Loucy (cell line): ENCODE data around the gene MLLT10.

ENCODE experiments used
- H2AFZ ChIP-seq: fragments of 200-600 bp; sonication (generic); 2 replicates; pipeline ENCODE4 v1.6.0; 2016; ENCODE audit warnings: antibody characterized with exemption, mild to moderate bottlenecking, low read length, moderate library complexity
- H3F3A ChIP-seq: fragments of 200-600 bp; 2 replicates; pipeline ENCODE4 v1.6.0; 2016; ENCODE audit warnings: antibody characterized with exemption, low read depth, mild to moderate bottlenecking
- H3K27me3 ChIP-seq: fragments of 200-600 bp; sonication (generic); 2 replicates; pipeline ENCODE4 v1.6.1; 2014; ENCODE audit warnings: low read length, mild to moderate bottlenecking; ENCODE audit not compliant: insufficient read depth, poor library complexity, severe bottlenecking
- H3K36me3 ChIP-seq: fragments of 200-600 bp; sonication (generic); 2 replicates; pipeline ENCODE4 v1.6.1; 2016; ENCODE audit warnings: low read length; ENCODE audit not compliant: insufficient read depth
- H3K4me1 ChIP-seq: fragments of 200-600 bp; sonication (generic); 2 replicates; pipeline ENCODE4 v1.5.1; 2014; ENCODE audit warnings: low read length, mild to moderate bottlenecking; ENCODE audit not compliant: insufficient read depth, poor library complexity, severe bottlenecking
- H3K4me2 ChIP-seq: fragments of 200-600 bp; sonication (generic); 2 replicates; pipeline ENCODE4 v1.6.0; 2014; ENCODE audit warnings: antibody characterized with exemption, low read length, low read depth, mild to moderate bottlenecking; ENCODE audit not compliant: poor library complexity, severe bottlenecking
- H3K4me3 ChIP-seq: fragments of 200-600 bp; sonication (generic); 2 replicates; pipeline ENCODE4 v1.5.1; 2014; ENCODE audit warnings: low read length, mild to moderate bottlenecking, mixed read lengths; ENCODE audit not compliant: poor library complexity, severe bottlenecking
- H3K79me2 ChIP-seq: fragments of 200-600 bp; sonication (generic); 2 replicates; pipeline ENCODE4 v1.6.1; 2014; ENCODE audit warnings: low read length; ENCODE audit not compliant: insufficient read depth
- H3K9ac ChIP-seq: fragments of 200-600 bp; sonication (generic); 2 replicates; pipeline ENCODE4 v1.6.0; 2014; ENCODE audit warnings: mild to moderate bottlenecking, low read depth, low read length, moderate library complexity; ENCODE audit not compliant: poor library complexity, severe bottlenecking
- H3K9me2 ChIP-seq: fragments of 200-600 bp; sonication (generic); replicated peaks from 2 replicates; pipeline ENCODE4 v1.6.1; 2016; ENCODE audit warnings: low read depth, low read length, mixed read lengths
- H3K9me3 ChIP-seq: fragments of 200-600 bp; sonication (generic); 2 replicates; pipeline ENCODE4 v1.6.1; 2014; ENCODE audit warnings: mild to moderate bottlenecking, antibody characterized with exemption, low read length, low read depth; ENCODE audit not compliant: insufficient read depth
- H4K20me1 ChIP-seq: fragments of 200-600 bp; sonication (generic); 2 replicates; pipeline ENCODE4 v1.6.0; 2014; ENCODE audit warnings: antibody characterized with exemption, low read length, mild to moderate bottlenecking; ENCODE audit not compliant: insufficient read depth, poor library complexity, severe bottlenecking
- CTCF ChIP-seq: fragments of 200-600 bp; sonication (generic); conservative IDR thresholded peaks from 2 replicates; pipeline ENCODE4 v1.5.1; 2014; ENCODE audit warnings: mild to moderate bottlenecking, antibody characterized with exemption, low read length
- EZH2phosphoT487 ChIP-seq: fragments of 200-600 bp; IDR thresholded peaks from 2 replicates; pipeline ENCODE4 v1.6.1; 2018; ENCODE audit warnings: antibody characterized with exemption, mild to moderate bottlenecking, moderate library complexity, borderline replicate concordance

MLLT10 gene

DNA sequence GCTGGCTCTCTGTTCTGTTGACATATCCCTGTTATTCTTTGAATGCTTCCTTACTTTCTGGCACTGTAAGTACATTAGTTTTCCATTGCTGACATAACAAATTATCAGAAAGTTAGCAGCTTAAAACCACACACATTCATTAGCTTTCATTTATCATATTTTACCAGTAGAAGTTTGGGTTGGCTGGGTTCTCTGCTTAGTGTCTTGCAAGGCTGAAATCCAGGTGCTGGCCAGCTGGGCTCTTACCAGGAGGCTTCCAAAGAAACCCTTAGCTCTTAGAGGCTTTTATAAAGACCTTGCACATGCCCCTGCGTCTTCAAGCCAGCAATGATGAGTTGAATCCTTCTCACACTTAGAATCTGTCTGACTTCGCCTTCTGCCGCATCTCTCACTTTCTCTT, 160.6 kb downstream of the MLLT10 start:
- Histone ChIP-seq H3K4me2 (no peak overlapping the region), H3K36me3 (peaks cover 28% of the 10 kb centered on the region; the same call in 1 of the 2 replicates), H3K4me1 (no peaks in the 10 kb centered on the region), H4K20me1 (peaks cover 9% of the 10 kb centered on the region), H3K27me3 (no peaks in the 10 kb centered on the region), H2AFZ (no peak overlapping the region), H3K9me2 (no peaks in the 10 kb centered on the region), H3K9me3 (peaks cover under 1% of the 10 kb centered on the region; the same call in 1 of the 2 replicates), H3K9ac (no peak overlapping the region), H3F3A (no peaks in the 10 kb centered on the region), H3K4me3 (no peak overlapping the region), H3K79me2 (peaks cover 21% of the 10 kb centered on the region; the same call in 1 of the 2 replicates)
- TF ChIP-seq CTCF (no peak), EZH2phosphoT487 (no peak)

DNA sequence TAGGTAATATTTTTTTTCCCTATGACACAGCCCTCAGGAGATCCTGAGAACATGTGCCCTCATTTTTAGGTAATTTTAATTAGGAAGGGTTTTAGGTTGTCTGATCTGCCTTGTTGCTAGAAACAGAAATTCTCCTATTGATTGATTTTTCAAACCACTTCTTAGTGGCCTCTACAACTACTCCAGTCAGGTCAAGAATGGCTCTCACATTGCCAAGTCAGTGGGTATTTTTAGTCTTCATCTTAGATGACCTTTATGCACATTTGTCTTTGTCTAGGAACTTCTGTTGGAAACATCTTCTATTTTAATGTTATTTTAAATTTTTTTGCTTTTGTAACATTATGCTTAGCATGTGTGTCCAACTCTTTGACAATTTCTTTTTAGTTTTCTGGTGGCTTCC, 162.3 kb downstream of the MLLT10 start:
- Histone ChIP-seq H3K9me3 (peaks cover 12% of the 10 kb centered on the region; the same call in 1 of the 2 replicates), H2AFZ (no peak overlapping the region), H4K20me1 (peaks cover 9% of the 10 kb centered on the region), H3K9ac (no peak overlapping the region), H3F3A (no peaks in the 10 kb centered on the region), H3K27me3 (no peaks in the 10 kb centered on the region), H3K9me2 (no peaks in the 10 kb centered on the region), H3K4me3 (no peak overlapping the region), H3K4me2 (no peak overlapping the region), H3K79me2 (peaks cover 38% of the 10 kb centered on the region), H3K4me1 (no peaks in the 10 kb centered on the region), H3K36me3 (peaks cover 29% of the 10 kb centered on the region)
- TF ChIP-seq CTCF = no peak
- TF ChIP-seq EZH2phosphoT487 = no peak

GRCh38 chr10:21699575-21699974, 165.5 kb downstream of the MLLT10 start:
- H3K27me3 ChIP-seq = no peaks in the 10 kb centered on the region
- H3F3A ChIP-seq = peaks cover 4% of the 10 kb centered on the region; the same call in 1 of the 2 replicates
- H3K9me3 ChIP-seq = peaks cover 12% of the 10 kb centered on the region; the same call in 1 of the 2 replicates
- TF ChIP-seq EZH2phosphoT487 = no peak
- TF ChIP-seq CTCF = no peak
- H3K4me1 ChIP-seq = peaks cover 22% of the 10 kb centered on the region
- peaks cover 19% of the 10 kb centered on the region for H3K36me3 ChIP-seq
- no peaks in the 10 kb centered on the region for H3K9me2 ChIP-seq
- no peak overlapping the region for H3K9ac ChIP-seq
- peaks cover 29% of the 10 kb centered on the region for H4K20me1 ChIP-seq
- peaks cover 61% of the 10 kb centered on the region for H3K79me2 ChIP-seq
- no peak overlapping the region for H2AFZ ChIP-seq
- H3K4me3 ChIP-seq = no peak overlapping the region
- H3K4me2 ChIP-seq = no peak overlapping the region
